IMR-90 (cell line): ENCODE data around the gene TNNI2. TPM values are rescaled to one million over a fixed set of nuclear protein-coding genes. Genes with fewer than 3 reads are reported as not detected.
A peak's percentile ranks its signal among the peaks of the same experiment; 100 is the strongest.

ENCODE experiments used
- ATAC-seq: fragments of 200-7000 bp; cut with Tn5 transposase; 2 replicates; pipeline ENCODE4 v1.9.1; 2020; ENCODE audit warnings: low read depth, mild to moderate bottlenecking, moderate library complexity
- BruUV-seq: library from RNA; stranded (reverse); fragments of 400-500 nt; replicated peaks from 2 replicates; lab custom pipeline; 2021; lab: Mats Ljungman, UMichigan
- CTCF ChIA-PET: fragments of 300-600 bp; formaldehyde crosslinking; extraction: SDS; loops from one replicate; lab custom pipeline; 2021; ENCODE audit warnings: antibody characterized with exemption; lab: Yijun Ruan, JAX
- POLR2A ChIA-PET: fragments of 300-600 bp; sonication (Branson Sonifier 250); formaldehyde crosslinking; loops from one replicate; lab custom pipeline; 2022; ENCODE audit warnings: antibody characterized with exemption; ENCODE audit not compliant: unreplicated experiment; lab: Charles Lee
- DNase-seq: peaks from one replicate; pipeline ENCODE4 v3.0.0; 2013
- H2AFZ ChIP-seq: replicated peaks from 2 replicates; pipeline ENCODE3; 2013; ENCODE audit warnings: low read length, mild to moderate bottlenecking; ENCODE audit not compliant: poor library complexity
- H2AK5ac ChIP-seq: 2 replicates; pipeline ENCODE4 v1.6.1; 2013; ENCODE audit warnings: low read depth, low read length, inconsistent platforms
- H2AK9ac ChIP-seq: replicated peaks from 2 replicates; pipeline ENCODE3; 2013; ENCODE audit warnings: mild to moderate bottlenecking, low read depth, low read length, moderate library complexity; ENCODE audit not compliant: poor library complexity
- H2BK120ac ChIP-seq: 2 replicates; pipeline ENCODE4 v1.6.1; 2013; ENCODE audit warnings: low read depth, low read length, inconsistent platforms
- H2BK15ac ChIP-seq: 3 replicates; pipeline ENCODE4 v1.6.1; 2013; ENCODE audit warnings: low read depth, low read length, inconsistent platforms
- H2BK20ac ChIP-seq: 2 replicates; pipeline ENCODE4 v1.6.1; 2013; ENCODE audit warnings: low read depth, mild to moderate bottlenecking, inconsistent platforms, low read length, moderate library complexity
- H2BK5ac ChIP-seq: 2 replicates; pipeline ENCODE4 v1.6.1; 2013; ENCODE audit warnings: mild to moderate bottlenecking, low read depth, low read length, inconsistent platforms; ENCODE audit not compliant: poor library complexity, severe bottlenecking
- H3K14ac ChIP-seq: replicated peaks from 2 replicates; pipeline ENCODE4 v1.6.1; 2013; ENCODE audit warnings: low read depth, low read length, inconsistent platforms
- H3K18ac ChIP-seq: 2 replicates; pipeline ENCODE4 v1.6.1; 2013; ENCODE audit warnings: low read depth, low read length, control low read depth
- H3K23ac ChIP-seq: 2 replicates; pipeline ENCODE4 v1.6.1; 2013; ENCODE audit warnings: low read depth, low read length, inconsistent platforms
- H3K27ac ChIP-seq: 2 replicates; pipeline ENCODE4 v1.5.1; 2013; ENCODE audit warnings: mild to moderate bottlenecking, control low read depth, low read length; ENCODE audit not compliant: insufficient read depth
- H3K27me3 ChIP-seq: 2 replicates; pipeline ENCODE4 v1.6.1; 2013; ENCODE audit warnings: low read length; ENCODE audit not compliant: control insufficient read depth, insufficient read depth
- H3K36me3 ChIP-seq: 2 replicates; pipeline ENCODE4 v1.6.1; 2013; ENCODE audit warnings: low read length, mixed read lengths; ENCODE audit not compliant: control insufficient read depth, insufficient read depth
- H3K4ac ChIP-seq: 2 replicates; pipeline ENCODE4 v1.6.1; 2013; ENCODE audit warnings: low read depth, low read length, inconsistent platforms
- H3K4me1 ChIP-seq: 2 replicates; pipeline ENCODE4 v1.6.1; 2013; ENCODE audit warnings: low read length, mixed read lengths; ENCODE audit not compliant: control insufficient read depth, insufficient read depth
- H3K4me2 ChIP-seq: 2 replicates; pipeline ENCODE4 v1.6.1; 2013; ENCODE audit warnings: low read depth, mild to moderate bottlenecking, control low read depth, low read length, moderate library complexity
- H3K4me3 ChIP-seq: 2 replicates; pipeline ENCODE4 v1.5.1; 2013; ENCODE audit warnings: low read depth, mild to moderate bottlenecking, control low read depth, low read length, moderate library complexity; ENCODE audit not compliant: insufficient read depth
- H3K56ac ChIP-seq: 2 replicates; pipeline ENCODE4 v1.6.1; 2013; ENCODE audit warnings: low read length, inconsistent platforms; ENCODE audit not compliant: insufficient read depth; ENCODE audit errors: extremely low read depth
- H3K79me1 ChIP-seq, 2 experiments: 2 replicates each; pipeline ENCODE4 v1.6.1; 2013; ENCODE audit warnings: low read length in 2 of 2, inconsistent platforms in 1 of 2, low read depth in 1 of 2
- H3K9ac ChIP-seq: 2 replicates; pipeline ENCODE4 v1.6.1; 2013; ENCODE audit warnings: low read depth, low read length, control low read depth
- H3K9me1 ChIP-seq: 2 replicates; pipeline ENCODE4 v1.6.1; 2013; ENCODE audit warnings: low read length, inconsistent platforms; ENCODE audit not compliant: insufficient read depth
- H3K9me3 ChIP-seq: 2 replicates; pipeline ENCODE4 v1.6.1; 2013; ENCODE audit warnings: low read length; ENCODE audit not compliant: control insufficient read depth, insufficient read depth
- H4K20me1 ChIP-seq: 2 replicates; pipeline ENCODE4 v1.6.1; 2013; ENCODE audit warnings: low read length, inconsistent platforms; ENCODE audit not compliant: insufficient read depth
- H4K5ac ChIP-seq: 2 replicates; pipeline ENCODE4 v1.6.1; 2013; ENCODE audit warnings: mild to moderate bottlenecking, low read depth, low read length, control low read depth
- H4K8ac ChIP-seq, 2 experiments: 2 replicates each; pipeline ENCODE4 v1.6.1; 2013; ENCODE audit warnings: low read depth in 2 of 2, low read length in 2 of 2, control low read depth in 1 of 2, inconsistent platforms in 1 of 2
- H4K91ac ChIP-seq: 2 replicates; pipeline ENCODE4 v1.6.1; 2013; ENCODE audit warnings: low read depth, low read length, inconsistent platforms; ENCODE audit not compliant: insufficient read depth
- CEBPB ChIP-seq: IDR thresholded peaks from 2 replicates; pipeline ENCODE4 v1.6.1; 2012; ENCODE audit warnings: low read depth, low read length, improper control_type of control experiment
- CHD1 ChIP-seq: IDR thresholded peaks from 2 replicates; pipeline ENCODE4 v1.6.1; 2012; ENCODE audit warnings: low read depth, low read length, improper control_type of control experiment
- ELK1 ChIP-seq: fragments of 150-350 bp; IDR thresholded peaks from 2 replicates; pipeline ENCODE4 v1.6.1; 2016; ENCODE audit warnings: low read depth, mild to moderate bottlenecking, low read length, moderate library complexity, borderline replicate concordance
- FOS ChIP-seq: fragments of 150-350 bp; IDR thresholded peaks from 2 replicates; pipeline ENCODE4 v1.6.1; 2016; ENCODE audit warnings: low read depth, low read length
- MXI1 ChIP-seq: IDR thresholded peaks from 2 replicates; pipeline ENCODE4 v1.6.1; 2012; ENCODE audit warnings: low read depth, mild to moderate bottlenecking, low read length, moderate library complexity, borderline replicate concordance
- NFE2L2 ChIP-seq: fragments of 150-350 bp; IDR thresholded peaks from 2 replicates; pipeline ENCODE4 v1.6.1; 2016; ENCODE audit warnings: low read depth, mild to moderate bottlenecking, low read length
- RCOR1 ChIP-seq: IDR thresholded peaks from 2 replicates; pipeline ENCODE4 v1.6.1; 2012; ENCODE audit warnings: mild to moderate bottlenecking, low read length, improper control_type of control experiment; ENCODE audit not compliant: insufficient replicate concordance
- RFX5 ChIP-seq: IDR thresholded peaks from 2 replicates; pipeline ENCODE4 v1.8.0; 2012; ENCODE audit warnings: low read depth, mild to moderate bottlenecking, low read length, moderate library complexity
- WGBS, 2 experiments: methylation state at CpG; one replicate each; pipeline versions ENCODE4 v1.1.5 to v1.1.7; 2013; ENCODE audit warnings: missing lambda C conversion rate in 2 of 2; ENCODE audit not compliant: insufficient read length in 1 of 2; ENCODE audit errors: extremely low coverage in 2 of 2; 5-methylcytosine and 5-hydroxymethylcytosine counted together
- dilution Hi-C: fragments of 300-500 bp; cut with HindIII; formaldehyde crosslinking; loops from one replicate; pipeline ENCODE4 v1.14.3; 2018; ENCODE audit warnings: low sequenced_read_pairs; ENCODE audit not compliant: unreplicated experiment
- in situ Hi-C: fragments of 300-500 bp; cut with MboI; formaldehyde crosslinking; loops from 3 replicates; pipeline ENCODE4 v1.14.3; 2019; ENCODE audit warnings: low sequenced_read_pairs, inconsistent platforms, mixed read lengths
- intact Hi-C: fragments of 100-400 bp; cut with micrococcal nuclease; formaldehyde crosslinking; loops from 2 replicates; pipeline ENCODE4 v1.10.0; 2022
- polyA plus RNA-seq, 3 experiments: library from polyadenylated mRNA; depleted of rRNA; stranded (reverse); fragments of >200 nt; gene quantifications; 2 replicates each; pipeline ENCODE4 v1.2.3, GENCODE V29; 2012; ENCODE audit warnings: low replicate concordance in 1 of 3
- total RNA-seq: library from RNA; depleted of rRNA; stranded (reverse); fragments of >200 nt; gene quantifications from 2 replicates; pipeline ENCODE4 v1.2.3, GENCODE V29; 2012

The TNNI2 gene
- total and polyA plus RNA-seq, 2 of the 4 experiments (the other 2 are of a cell fraction) = not detected

GRCh38 chr11:1830322-1831223, 8.2 kb upstream of the TNNI2 start:
- WGBS, 2 experiments = 75% methylated on average over 8 of the region's 33 CpGs; no CpG with 5 or more reads in 1 of the 2 experiments
- H3K79me1 ChIP-seq = no peaks in the 10 kb centered on the region
- BruUV-seq = no TSS peak
- no peak overlapping the region for H3K23ac ChIP-seq
- H4K8ac ChIP-seq = no peak overlapping the region
- H4K91ac ChIP-seq = no peak overlapping the region
- peak overlapping the region; percentile 13 for H2AFZ ChIP-seq
- H4K20me1 ChIP-seq = no peaks in the 10 kb centered on the region
- H3K4me3 ChIP-seq = no peak overlapping the region
- peaks cover 15% of the 10 kb centered on the region for H3K4me1 ChIP-seq
- no peak overlapping the region for H2AK5ac ChIP-seq
- no peak overlapping the region for H2AK9ac ChIP-seq
- intact Hi-C loops (no loop called here), dilution Hi-C loops (no loop called here), in situ Hi-C loops (no loop called here)
- ChIA-PET POLR2A (no interaction called here), CTCF (interaction anchor here (0.8 to 1.8 kb wide), 2 partner anchors 137 to 267 kb away, joined by 5 to 9 read pairs; no protein-coding TSS in a partner anchor)
- no peak overlapping the region for H3K9ac ChIP-seq
- H3K27me3 ChIP-seq = peaks cover 16% of the 10 kb centered on the region; the same call in 1 of the 2 replicates
- ATAC-seq = no peak
- H4K5ac ChIP-seq = no peak overlapping the region
- no peak for TF ChIP-seq CHD1
- TF ChIP-seq NFE2L2 = no peak
- no peak for TF ChIP-seq FOS
- TF ChIP-seq MXI1 = no peak
- TF ChIP-seq RCOR1 = no peak
- no peak for TF ChIP-seq ELK1
- no peak for TF ChIP-seq RFX5
- TF ChIP-seq CEBPB = no peak
- no peak overlapping the region for H2BK5ac ChIP-seq
- H3K18ac ChIP-seq = no peak overlapping the region
- H3K56ac ChIP-seq = no peak overlapping the region
- no peak overlapping the region for H3K14ac ChIP-seq
- no peak for DNase-seq
- H2BK20ac ChIP-seq = no peak overlapping the region
- no peaks in the 10 kb centered on the region for H3K9me3 ChIP-seq
- H3K4ac ChIP-seq = no peak overlapping the region; the same call in 1 of the 2 replicates
- no peaks in the 10 kb centered on the region for H3K36me3 ChIP-seq
- no peak overlapping the region for H3K4me2 ChIP-seq
- H2BK120ac ChIP-seq = peak overlapping the region; percentile 13
- H3K27ac ChIP-seq = no peak overlapping the region
- no peaks in the 10 kb centered on the region for H3K9me1 ChIP-seq
- H2BK15ac ChIP-seq = no peak overlapping the region
